GM06990 (cell line): ENCODE data around the gene HBB.

Source experiments
- DNase-seq: peaks from one replicate; pipeline ENCODE4 v3.0.0-alpha.2; 2011; ENCODE audit not compliant: insufficient read length; ENCODE audit errors: extremely low read depth
- H3K27me3 ChIP-seq: replicated peaks from 2 replicates; pipeline ENCODE4 v1.6.0; 2011; ENCODE audit warnings: low read length; ENCODE audit not compliant: control insufficient read depth, insufficient read depth
- H3K36me3 ChIP-seq: 2 replicates; pipeline ENCODE4 v1.5.1; 2011; ENCODE audit warnings: low read length; ENCODE audit not compliant: control insufficient read depth, insufficient read depth
- H3K4me3 ChIP-seq: replicated peaks from 2 replicates; pipeline ENCODE4 v1.5.1; 2011; ENCODE audit warnings: low read depth, mild to moderate bottlenecking, control low read depth, low read length
- TF ChIP-seq, protein P1 (sequence below): IDR thresholded peaks from 2 replicates; pipeline ENCODE4 v1.5.1; 2011; ENCODE audit warnings: low read length, control low read depth, mild to moderate bottlenecking, inconsistent platforms; ENCODE audit not compliant: insufficient read depth, poor library complexity, severe bottlenecking

Gene HBB

GRCh38 chr11:5203366-5203765 is 23.5 kb downstream of the HBB start:
- TF ChIP-seq, protein P1, sequence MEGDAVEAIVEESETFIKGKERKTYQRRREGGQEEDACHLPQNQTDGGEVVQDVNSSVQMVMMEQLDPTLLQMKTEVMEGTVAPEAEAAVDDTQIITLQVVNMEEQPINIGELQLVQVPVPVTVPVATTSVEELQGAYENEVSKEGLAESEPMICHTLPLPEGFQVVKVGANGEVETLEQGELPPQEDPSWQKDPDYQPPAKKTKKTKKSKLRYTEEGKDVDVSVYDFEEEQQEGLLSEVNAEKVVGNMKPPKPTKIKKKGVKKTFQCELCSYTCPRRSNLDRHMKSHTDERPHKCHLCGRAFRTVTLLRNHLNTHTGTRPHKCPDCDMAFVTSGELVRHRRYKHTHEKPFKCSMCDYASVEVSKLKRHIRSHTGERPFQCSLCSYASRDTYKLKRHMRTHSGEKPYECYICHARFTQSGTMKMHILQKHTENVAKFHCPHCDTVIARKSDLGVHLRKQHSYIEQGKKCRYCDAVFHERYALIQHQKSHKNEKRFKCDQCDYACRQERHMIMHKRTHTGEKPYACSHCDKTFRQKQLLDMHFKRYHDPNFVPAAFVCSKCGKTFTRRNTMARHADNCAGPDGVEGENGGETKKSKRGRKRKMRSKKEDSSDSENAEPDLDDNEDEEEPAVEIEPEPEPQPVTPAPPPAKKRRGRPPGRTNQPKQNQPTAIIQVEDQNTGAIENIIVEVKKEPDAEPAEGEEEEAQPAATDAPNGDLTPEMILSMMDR: no peak
- Histone ChIP-seq H3K36me3 (no peaks in the 10 kb centered on the region), H3K4me3 (no peak overlapping the region), H3K27me3 (no peaks in the 10 kb centered on the region)
- no peak for DNase-seq

GRCh38 chr11:5200582-5200981 is 26.3 kb downstream of the HBB start, which contains the start of gene OR51V1:
TSS of gene OR51V1 (minus strand) at chr11:5200682. CDS start at chr11:5200682, 0 bp downstream.
- TF ChIP-seq, protein P1: no peak
- no peaks in the 10 kb centered on the region for H3K27me3 ChIP-seq
- DNase-seq: no peak

GRCh38 chr11:5198285-5198684 is 28.6 kb downstream of the HBB start:
- DNase-seq: no peak
- H3K27me3 ChIP-seq: no peaks in the 10 kb centered on the region
- H3K36me3 ChIP-seq: no peaks in the 10 kb centered on the region
- TF ChIP-seq, protein P1: no peak
- H3K4me3 ChIP-seq: no peak overlapping the region

More at GRCh38 chr11:5200582-5200981, 26.3 kb downstream of the HBB start, which contains the start of gene OR51V1:
- no peaks in the 10 kb centered on the region for H3K36me3 ChIP-seq
- no peak within 1 kb of the TSS for H3K4me3 ChIP-seq

DNA sequence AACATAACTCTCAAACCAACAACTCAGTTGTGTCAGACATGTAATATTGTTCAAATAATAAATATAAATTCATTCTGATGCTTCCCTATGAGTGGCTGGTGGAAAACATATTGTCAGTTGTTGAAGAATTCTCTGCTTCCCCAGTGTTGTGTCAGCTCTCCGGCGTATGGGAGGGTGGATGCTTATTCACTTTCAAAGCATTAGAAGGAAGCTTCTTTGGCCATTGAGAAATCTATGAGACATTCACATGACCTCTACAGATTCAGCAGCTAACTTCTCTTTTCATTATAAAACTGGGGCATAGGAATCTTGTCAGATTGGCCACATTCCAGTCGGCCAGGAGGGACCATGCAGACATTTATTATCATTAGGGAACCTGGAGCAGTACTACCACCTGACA is 29.3 kb downstream of the HBB start:
- no peak overlapping the region for H3K4me3 ChIP-seq
- DNase-seq: no peak
- TF ChIP-seq, protein P1: no peak
- no peaks in the 10 kb centered on the region for H3K27me3 ChIP-seq
- no peaks in the 10 kb centered on the region for H3K36me3 ChIP-seq

DNA sequence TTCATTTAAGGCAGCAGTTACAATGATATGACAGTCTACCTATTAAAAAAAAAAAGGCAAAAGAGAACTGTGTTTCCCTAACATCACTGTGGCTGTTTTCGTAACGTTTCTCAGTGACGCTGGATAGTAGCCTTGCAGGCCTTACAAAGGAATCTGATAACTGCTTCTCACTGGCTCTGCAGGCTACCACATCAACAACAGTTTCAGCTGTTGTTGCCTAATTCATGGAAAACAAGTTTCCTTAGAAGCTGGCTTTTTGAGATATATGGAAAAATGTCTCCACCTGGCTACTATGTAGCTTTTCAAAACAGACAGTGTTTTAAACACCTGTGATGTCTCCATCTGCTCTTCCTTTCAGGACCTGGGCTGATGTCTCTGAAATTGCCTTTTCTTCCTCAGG is 30.1 kb downstream of the HBB start:
- Histone ChIP-seq H3K27me3 (no peaks in the 10 kb centered on the region), H3K4me3 (no peak overlapping the region), H3K36me3 (no peaks in the 10 kb centered on the region)
- TF ChIP-seq, protein P1: no peak
- DNase-seq: no peak

- TF ChIP-seq, protein P1: no peak
- no peak overlapping the region for H3K4me3 ChIP-seq
- H3K27me3 ChIP-seq: no peaks in the 10 kb centered on the region
- DNase-seq: no peak
- no peaks in the 10 kb centered on the region for H3K36me3 ChIP-seq
Observed at GRCh38 chr11:5196067-5196466, 30.8 kb downstream of the HBB start.
